RPMI8226 (cell line): Measurements from ENCODE around the gene TNS3.

Experiments used
- DNase-seq: peaks from one replicate; pipeline ENCODE4 v3.0.0-alpha.2; 2015

The TNS3 gene

GRCh38 chr7:47378728-47379395 lies 203.0 kb downstream of the TNS3 start:
- DNase-seq, result no peak

DNA sequence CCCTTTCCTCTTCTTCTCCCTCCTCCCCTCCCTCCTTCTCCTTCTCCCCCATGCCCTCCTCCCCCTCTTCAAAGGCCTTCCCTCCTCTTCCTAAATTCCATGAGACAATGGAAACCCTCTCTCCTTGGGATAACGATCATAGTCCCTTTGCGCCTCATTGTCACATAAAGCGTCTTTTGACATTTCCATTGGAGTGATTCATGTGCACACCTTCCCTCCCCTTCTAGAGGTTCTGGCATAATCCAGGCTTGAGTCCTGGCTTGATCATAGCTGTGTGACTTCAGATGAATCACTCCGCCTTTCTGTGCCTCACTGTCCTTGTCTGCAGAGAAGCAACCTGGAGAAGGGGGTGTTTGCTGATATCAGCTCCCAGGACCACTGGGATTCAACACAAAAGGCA lies 204.2 kb downstream of the TNS3 start:
- DNase-seq, result no peak

- DNase-seq, result no peak
Measured at GRCh38 chr7:47376991-47377616, 204.8 kb downstream of the TNS3 start.

DNA sequence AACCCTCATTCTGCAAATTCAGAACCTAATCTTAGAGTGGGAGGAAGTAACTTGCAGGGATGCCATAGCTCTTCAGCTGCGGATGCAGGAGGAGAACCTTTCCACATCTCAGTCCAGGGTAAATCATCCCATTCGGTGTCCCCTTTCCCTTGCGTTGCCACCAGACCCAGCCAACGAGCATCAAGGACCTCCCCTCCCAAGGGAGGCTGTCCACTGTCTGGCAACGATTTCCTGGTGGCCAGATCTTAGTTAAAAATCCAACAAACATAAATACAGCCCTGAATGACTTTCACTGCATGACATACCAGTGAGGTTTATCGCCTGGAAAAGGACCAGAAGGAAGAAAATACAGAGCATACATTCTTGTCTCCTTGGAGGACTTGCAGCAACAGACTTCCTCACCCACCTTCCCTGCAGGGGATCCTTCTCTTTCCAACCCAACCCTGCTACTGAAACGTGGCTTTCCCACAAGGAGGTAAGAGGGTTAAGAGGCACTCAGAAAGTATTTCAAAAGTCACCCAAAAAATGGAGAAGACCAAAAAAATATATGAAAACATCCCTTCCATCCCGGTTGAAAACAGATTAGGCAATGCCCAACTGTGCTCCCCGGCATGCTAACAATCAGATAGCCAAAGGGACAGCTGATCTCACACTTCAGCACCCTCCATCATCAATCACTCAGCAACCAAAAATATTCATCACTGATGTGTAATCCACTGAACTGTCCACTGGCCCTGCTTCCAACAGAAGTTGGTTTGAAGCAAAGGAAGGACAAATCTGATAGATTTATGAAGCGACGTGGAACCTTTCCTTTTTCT lies 206.6 kb downstream of the TNS3 start:
- DNase-seq, result no peak

GRCh38 chr7:47374538-47374937 lies 207.4 kb downstream of the TNS3 start:
- no peak for DNase-seq

DNA sequence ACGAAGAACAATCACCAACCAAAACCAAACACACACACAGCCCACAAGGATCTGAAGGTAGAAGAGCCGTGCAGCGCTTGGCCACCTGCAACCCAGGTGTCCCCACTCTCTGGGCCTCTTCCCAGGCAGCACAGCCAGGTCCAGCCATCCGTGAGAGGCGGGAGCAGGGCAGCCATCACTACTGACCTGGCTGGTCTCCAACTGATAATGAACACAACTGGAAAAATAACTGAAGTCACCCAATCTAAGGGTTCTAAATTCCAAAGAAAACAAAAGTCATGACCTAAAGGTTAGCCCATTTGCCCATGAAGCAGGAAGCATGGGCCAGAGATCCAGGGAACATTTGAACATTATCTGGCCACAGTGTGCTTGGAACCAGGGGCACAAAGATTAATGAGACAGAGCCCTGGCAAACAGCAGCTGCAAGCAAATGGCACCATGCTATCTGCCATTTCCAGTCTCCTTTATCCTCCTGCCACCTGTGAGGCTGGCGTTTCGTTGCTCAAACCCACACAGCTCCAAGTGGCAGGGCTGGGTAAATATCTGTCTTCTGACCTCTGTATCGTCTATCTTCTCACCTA lies 207.9 kb downstream of the TNS3 start:
- DNase-seq, result peak; percentile 88

GRCh38 chr7:47371733-47372368 lies 210.1 kb downstream of the TNS3 start:
- DNase-seq, result peak; percentile 96

DNA sequence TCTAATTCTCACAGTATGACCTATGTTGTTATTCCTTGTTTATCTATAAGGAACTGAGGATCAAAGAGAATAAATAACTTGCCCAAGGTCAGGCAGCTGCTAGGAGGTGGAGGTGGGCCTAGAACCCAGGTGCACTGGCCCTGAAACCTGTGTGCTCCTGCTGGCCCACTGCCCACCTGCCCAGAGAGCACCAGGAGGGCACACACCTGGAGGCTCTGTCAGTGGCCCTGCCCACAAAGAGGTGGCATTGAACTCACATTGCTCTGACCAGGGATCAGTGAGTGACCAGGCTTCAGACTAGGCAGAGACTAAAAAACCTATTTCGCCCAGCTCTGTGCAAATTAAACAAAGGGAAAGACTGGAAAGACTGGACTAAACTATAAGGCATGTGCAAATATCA lies 210.6 kb downstream of the TNS3 start:
- peak; percentile 96 for DNase-seq

GRCh38 chr7:47370461-47371042 lies 211.4 kb downstream of the TNS3 start:
- peak; percentile 41 for DNase-seq

- DNase-seq, result no peak
Measured at GRCh38 chr7:47369736-47370135, 212.2 kb downstream of the TNS3 start.

- DNase-seq, result no peak
Measured at GRCh38 chr7:47368190-47368812, 213.6 kb downstream of the TNS3 start.

DNA sequence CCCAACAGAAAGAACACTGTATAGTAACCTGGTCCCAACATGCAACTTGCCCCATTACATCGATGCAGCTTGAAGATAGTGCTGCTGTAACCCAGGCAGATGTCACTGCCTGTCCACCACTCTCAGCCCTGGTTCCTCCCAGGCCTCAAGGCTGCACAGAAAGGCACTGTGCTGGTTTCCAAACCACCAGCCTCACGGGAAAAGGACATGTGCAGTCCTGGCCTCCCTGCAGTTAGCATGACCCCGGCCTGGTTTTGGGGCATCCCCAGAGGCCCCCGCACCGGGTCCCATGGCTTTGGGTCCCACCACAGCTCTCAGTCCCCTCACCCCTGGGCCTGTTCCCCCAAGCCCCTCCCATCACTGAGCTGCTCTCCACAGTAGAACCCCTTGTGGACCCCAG lies 214.5 kb downstream of the TNS3 start:
- no peak for DNase-seq

GRCh38 chr7:47366960-47367359 lies 215.0 kb downstream of the TNS3 start:
- no peak for DNase-seq

DNA sequence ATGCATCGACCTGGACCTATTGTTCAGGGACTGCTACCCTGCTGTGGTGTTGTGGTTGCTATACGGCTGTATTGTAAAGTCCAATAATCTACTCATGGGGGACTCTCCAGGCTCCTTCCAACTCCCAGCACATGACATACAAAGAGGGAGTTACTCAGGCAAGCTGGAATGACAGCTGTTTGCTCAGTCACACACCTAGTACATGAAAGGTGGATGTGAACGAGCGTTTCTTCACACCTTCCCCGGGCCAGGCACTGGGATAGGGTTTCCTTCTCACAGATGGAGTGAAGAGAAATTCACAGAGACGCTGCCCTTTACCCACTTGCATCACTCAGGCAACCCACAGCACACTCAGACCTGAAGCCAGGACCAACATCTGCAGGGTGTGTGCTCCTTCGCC lies 215.7 kb downstream of the TNS3 start:
- no peak for DNase-seq

- DNase-seq, result no peak
Measured at GRCh38 chr7:47362984-47363383, 218.9 kb downstream of the TNS3 start.

GRCh38 chr7:47361746-47362215 lies 220.1 kb downstream of the TNS3 start:
- peak; percentile 67 for DNase-seq

GRCh38 chr7:47361236-47361635 lies 220.7 kb downstream of the TNS3 start:
- no peak for DNase-seq

DNA sequence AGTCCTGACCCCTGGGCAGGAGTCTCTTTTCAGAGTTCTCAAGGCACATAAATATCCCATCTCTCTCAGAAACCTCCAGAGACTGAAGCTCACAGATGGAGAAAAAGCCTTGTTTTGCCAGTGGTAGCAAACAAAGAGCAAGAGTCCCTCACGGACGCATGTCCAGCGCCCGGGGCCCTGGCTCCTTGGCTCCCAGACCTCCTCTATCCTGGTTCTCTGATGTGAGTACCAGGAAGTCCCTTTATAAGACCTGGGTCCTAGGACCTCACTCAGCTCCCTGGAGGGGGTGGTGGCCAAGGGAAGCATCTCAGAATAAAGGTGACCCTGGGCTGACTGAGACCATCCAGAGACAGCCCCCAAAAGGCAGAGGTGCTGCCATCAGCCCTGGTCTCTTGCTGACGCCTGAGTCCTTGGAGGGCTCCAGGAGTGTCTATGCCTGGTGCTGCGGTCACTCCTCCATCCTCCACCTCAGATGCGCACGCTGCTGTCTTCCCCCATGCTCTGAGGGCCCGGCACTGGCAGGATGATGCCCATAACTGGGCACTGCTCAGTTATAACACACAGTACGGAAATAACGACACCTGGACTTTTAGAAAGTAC lies 221.5 kb downstream of the TNS3 start:
- DNase-seq, result no peak

GRCh38 chr7:47358944-47359588 lies 222.8 kb downstream of the TNS3 start:
- DNase-seq, result no peak

- no peak for DNase-seq
Measured at GRCh38 chr7:47358357-47358756, 223.6 kb downstream of the TNS3 start.

GRCh38 chr7:47357863-47358262 lies 224.0 kb downstream of the TNS3 start:
- no peak for DNase-seq
